K562 (cell line): ENCODE measurements around the gene PPFIA1. TPM values are rescaled to one million over a fixed set of nuclear protein-coding genes. Genes with fewer than 3 reads are reported as not detected.

Experiments
- ATAC-seq: fragments of 200-7000 bp; cut with Tn5 transposase; 3 replicates; pipeline ENCODE4 v1.9.1; 2020; ENCODE audit warnings: moderate library complexity
- BruUV-seq: library from RNA; stranded (reverse); fragments of 400-500 nt; replicated peaks from 2 replicates; lab custom pipeline; 2021; lab: Mats Ljungman, UMichigan
- CTCF ChIA-PET: fragments of 300-600 bp; formaldehyde crosslinking; extraction: SDS; loops from one replicate; lab custom pipeline; 2021; ENCODE audit warnings: low intra/inter-chr PET ratio; lab: Yijun Ruan, JAX
- POLR2A ChIA-PET: fragments of 300-600, 350-650 bp; sonication (Branson Sonifier 250); formaldehyde crosslinking; extraction: SDS; loops from one replicate; lab custom pipeline; 2021; ENCODE audit warnings: antibody characterized with exemption, inconsistent platforms; lab: Yijun Ruan, JAX
- DNase-seq, 4 experiments: peaks; one replicate each; pipeline versions ENCODE4 v3.0.0 to v3.0.0-alpha.2; 2011 to 2018; ENCODE audit warnings: low spot score in 3 of 4, mixed read lengths in 3 of 4; ENCODE audit errors: extremely low read depth in 1 of 4
- FAIRE-seq: peaks from 2 replicates; lab custom pipeline; 2011; peaks lifted over from hg19 to GRCh38; lab: Jason Lieb, UNC
- H2AFZ ChIP-seq: 2 replicates; pipeline ENCODE4 v1.6.0; 2011; ENCODE audit warnings: low read depth, low read length, control low read depth, inconsistent platforms
- H3K27ac ChIP-seq: fragments of 200-600 bp; 3 replicates; pipeline ENCODE4 v1.8.0; 2011; ENCODE audit warnings: low read depth, mild to moderate bottlenecking, control low read depth, inconsistent platforms, low read length, moderate library complexity, mixed read lengths; ENCODE audit errors: extremely low read depth
- H3K27me3 ChIP-seq, 2 experiments: fragments of 300-600 bp in 1 of 2; 2 replicates in 1 of 2; 3 replicates in 1 of 2; pipeline versions ENCODE4 v1.6.0 to v1.8.0; 2011; ENCODE audit warnings: inconsistent platforms in 2 of 2, low read length in 2 of 2, mild to moderate bottlenecking in 1 of 2, mixed read lengths in 1 of 2, moderate library complexity in 1 of 2; ENCODE audit not compliant: control insufficient read depth in 2 of 2, insufficient read depth in 2 of 2
- H3K36me3 ChIP-seq: fragments of 300-600 bp; 3 replicates; pipeline ENCODE4 v1.8.0; 2011; ENCODE audit warnings: mild to moderate bottlenecking, low read length, inconsistent platforms; ENCODE audit not compliant: control insufficient read depth, insufficient read depth
- H3K4me1 ChIP-seq, 2 experiments: fragments of 200-600 bp in 1 of 2; replicated peaks in 1 of 2; 2 replicates in 1 of 2; 3 replicates in 1 of 2; pipeline versions ENCODE4 v1.5.1 to v1.8.0; 2011; ENCODE audit warnings: inconsistent platforms in 2 of 2, low read length in 2 of 2, mild to moderate bottlenecking in 1 of 2, mixed read lengths in 1 of 2, moderate library complexity in 1 of 2; ENCODE audit not compliant: control insufficient read depth in 2 of 2, insufficient read depth in 2 of 2
- H3K4me2 ChIP-seq: 2 replicates; pipeline ENCODE4 v1.6.1; 2011; ENCODE audit warnings: low read length, control low read depth, inconsistent platforms, mixed read lengths; ENCODE audit not compliant: insufficient read depth
- H3K4me3 ChIP-seq: fragments of 200-600 bp; sonication (generic), shearing (Covaris generic); 2 replicates; pipeline ENCODE4 v1.5.1; 2016; ENCODE audit warnings: control low read depth, inconsistent platforms
- H3K79me2 ChIP-seq: fragments of 200-600 bp; 3 replicates; pipeline ENCODE4 v1.8.0; 2011; ENCODE audit warnings: low read length, inconsistent platforms; ENCODE audit not compliant: control insufficient read depth, insufficient read depth
- H3K9ac ChIP-seq, 2 experiments: 2 replicates each; pipeline versions ENCODE4 v1.6.0 to v1.6.1; 2011; ENCODE audit warnings: low read depth in 2 of 2, low read length in 2 of 2, control low read depth in 1 of 2, inconsistent platforms in 1 of 2, mild to moderate bottlenecking in 1 of 2, mixed read lengths in 1 of 2; ENCODE audit not compliant: insufficient read depth in 1 of 2
- H3K9me1 ChIP-seq: one replicate; pipeline ENCODE4 v1.6.0; 2011; ENCODE audit warnings: inconsistent platforms, mild to moderate bottlenecking, low read length, moderate library complexity; ENCODE audit not compliant: control insufficient read depth, insufficient read depth
- H3K9me3 ChIP-seq: replicated peaks from 2 replicates; pipeline ENCODE4 v1.5.1; 2011; ENCODE audit warnings: low read depth, low read length, inconsistent platforms; ENCODE audit not compliant: control insufficient read depth, insufficient read depth
- H4K20me1 ChIP-seq: replicated peaks from 2 replicates; pipeline ENCODE4 v1.6.1; 2011; ENCODE audit warnings: low read length, inconsistent platforms, mixed read lengths; ENCODE audit not compliant: control insufficient read depth, insufficient read depth
- BHLHE40 ChIP-seq: IDR thresholded peaks from 2 replicates; pipeline ENCODE4 v1.6.1; 2011; ENCODE audit warnings: low read length, improper control_type of control experiment
- BRD9 ChIP-seq: fragments of 450-650 bp; IDR thresholded peaks from 2 replicates; pipeline ENCODE4 v1.6.1; 2018; ENCODE audit warnings: low read depth; ENCODE audit not compliant: partially characterized antibody
- CCNT2 ChIP-seq: IDR thresholded peaks from 2 replicates; pipeline ENCODE4 v1.6.1; 2011; ENCODE audit warnings: borderline replicate concordance, low read depth, mild to moderate bottlenecking, moderate library complexity, mixed read lengths, low read length; ENCODE audit not compliant: insufficient read length; ENCODE audit errors: extremely low read depth
- FOXA1 ChIP-seq: fragments of 450-650 bp; IDR thresholded peaks from 2 replicates; pipeline ENCODE4 v1.6.1; 2016; ENCODE audit warnings: mild to moderate bottlenecking, borderline replicate concordance
- HDAC8 ChIP-seq: fragments of 450-650 bp; IDR thresholded peaks from 2 replicates; pipeline ENCODE4 v1.6.1; 2016; ENCODE audit warnings: mild to moderate bottlenecking, missing genetic modification characterization, moderate library complexity, missing compliant biosample characterization
- MAFK ChIP-seq: IDR thresholded peaks from 2 replicates; pipeline ENCODE4 v1.6.1; 2011; ENCODE audit warnings: low read length, improper control_type of control experiment
- MAZ ChIP-seq, 2 experiments: fragments of 450-650 bp in 1 of 2; sonication (generic) in 1 of 2; formaldehyde crosslinking; IDR thresholded peaks in 1 of 2; conservative IDR thresholded peaks in 1 of 2; 2 replicates each; pipeline versions ENCODE4 v1.4.0 to v1.5.0; 2020; ENCODE audit warnings: mild to moderate bottlenecking in 1 of 2, missing genetic modification reagents in 1 of 2
- MEIS2 ChIP-seq: fragments of 450-650 bp; IDR thresholded peaks from 2 replicates; pipeline ENCODE4 v1.6.1; 2014; ENCODE audit warnings: mild to moderate bottlenecking; ENCODE audit not compliant: partially characterized antibody
- MTA3 ChIP-seq: fragments of 450-650 bp; formaldehyde crosslinking; IDR thresholded peaks from 2 replicates; pipeline ENCODE4 v1.6.1; 2017; ENCODE audit warnings: mild to moderate bottlenecking, borderline replicate concordance
- MXI1 ChIP-seq: IDR thresholded peaks from 2 replicates; pipeline ENCODE4 v1.6.1; 2011; ENCODE audit warnings: low read depth, mild to moderate bottlenecking, improper control_type of control experiment, low read length
- MYC ChIP-seq, 2 experiments: fragments of 250-450 bp in 1 of 2; sonication (Bioruptor Pico) in 1 of 2; IDR thresholded peaks; 2 replicates each; pipeline versions ENCODE4 v1.5.1 to v1.6.1; 2012 to 2021; ENCODE audit warnings: low read depth in 2 of 2, borderline replicate concordance in 1 of 2, improper control_type of control experiment in 1 of 2, low read length in 1 of 2, mild to moderate bottlenecking in 1 of 2, moderate library complexity in 1 of 2
- NONO ChIP-seq, 2 experiments: fragments of 200-400 bp in 1 of 2; fragments of 450-650 bp in 1 of 2; formaldehyde crosslinking in 1 of 2; IDR thresholded peaks; 2 replicates each; pipeline ENCODE4 v1.6.1; 2017; ENCODE audit warnings: low read depth in 2 of 2, mild to moderate bottlenecking in 2 of 2, moderate library complexity in 2 of 2, low read length in 1 of 2
- POLR2B ChIP-seq: fragments of 450-650 bp; IDR thresholded peaks from 2 replicates; pipeline ENCODE4 v1.6.1; 2018; ENCODE audit warnings: low read depth; ENCODE audit not compliant: partially characterized antibody
- RCOR1 ChIP-seq, 2 experiments: IDR thresholded peaks; 2 replicates each; pipeline ENCODE4 v1.6.1; 2012; ENCODE audit warnings: low read depth in 2 of 2, low read length in 2 of 2, borderline replicate concordance in 1 of 2, improper control_type of control experiment in 1 of 2
- SIN3A ChIP-seq, 2 experiments: fragments of 150-350 bp in 1 of 2; IDR thresholded peaks; 2 replicates each; pipeline ENCODE4 v1.6.1; 2011 to 2016; ENCODE audit warnings: borderline replicate concordance in 2 of 2, low read depth in 2 of 2, low read length in 2 of 2, mild to moderate bottlenecking in 2 of 2, moderate library complexity in 2 of 2; ENCODE audit not compliant: control insufficient read depth in 1 of 2
- SMAD1 ChIP-seq: fragments of 150-350 bp; IDR thresholded peaks from 2 replicates; pipeline ENCODE4 v1.6.1; 2014; ENCODE audit warnings: low read length, low read depth; ENCODE audit not compliant: partially characterized antibody
- YY1 ChIP-seq, 3 experiments: IDR thresholded peaks; 2 replicates each; pipeline ENCODE4 v1.6.1; 2011; ENCODE audit warnings: low read length in 2 of 3, mild to moderate bottlenecking in 2 of 3, moderate library complexity in 2 of 3, borderline replicate concordance in 1 of 3, control low read depth in 1 of 3, low read depth in 1 of 3; ENCODE audit not compliant: insufficient read depth in 3 of 3, insufficient replicate concordance in 2 of 3, control insufficient read depth in 1 of 3, insufficient read length in 1 of 3; ENCODE audit errors: extremely low read depth in 1 of 3
- ZBTB17 ChIP-seq: fragments of 450-650 bp; formaldehyde crosslinking; IDR thresholded peaks from 2 replicates; pipeline ENCODE4 v1.4.0; 2020; ENCODE audit warnings: mild to moderate bottlenecking
- ZKSCAN1 ChIP-seq: fragments of 150-350 bp; IDR thresholded peaks from 2 replicates; pipeline ENCODE4 v1.6.1; 2016; ENCODE audit warnings: low read depth, low read length
- ZKSCAN3 ChIP-seq: fragments of 250-450 bp; sonication (Bioruptor Pico); IDR thresholded peaks from 2 replicates; pipeline ENCODE4 v1.4.0; 2020
- ZNF311 ChIP-seq: fragments of 250-450 bp; sonication (Bioruptor Pico); IDR thresholded peaks from 2 replicates; pipeline ENCODE4 v1.4.0; 2020; ENCODE audit warnings: mild to moderate bottlenecking, moderate library complexity
- ZNF561 ChIP-seq: fragments of 450-650 bp; formaldehyde crosslinking; conservative IDR thresholded peaks from 2 replicates; pipeline ENCODE4 v1.4.0; 2020; ENCODE audit warnings: mild to moderate bottlenecking, moderate library complexity
- WGBS: fragments of 100-300 bp; shearing (Covaris generic); methylation state at CpG from one replicate; pipeline ENCODE4 v1.1.6; 2016; ENCODE audit warnings: low coverage, mixed read lengths; ENCODE audit not compliant: insufficient coverage; ENCODE audit errors: missing lambda C conversion rate; 5-methylcytosine and 5-hydroxymethylcytosine counted together
- in situ Hi-C: fragments of 300-500 bp; cut with MboI; formaldehyde crosslinking; loops from 4 replicates; pipeline ENCODE4 v1.15.0; 2018; ENCODE audit warnings: inconsistent platforms, mixed read lengths
- intact Hi-C: fragments of 100-400 bp; cut with micrococcal nuclease; formaldehyde crosslinking; loops from 2 replicates; pipeline ENCODE4 v1.14.2; 2022
- polyA plus RNA-seq, 8 experiments: library from polyadenylated mRNA; depleted of rRNA in 4 of 8; stranded (reverse) in 5 of 8; unstranded in 3 of 8; fragments of >200 nt; fragmentation: Nextera tagmentation in 2 of 8; fragmentation: Illumina TruSeq in 1 of 8; extraction: Ambion mirVana in 2 of 8; extraction: Trizol in 1 of 8; gene quantifications; 2 replicates each; pipeline versions ENCODE4 v1.2.1 to v1.2.3, GENCODE V29; 2011 to 2014; ENCODE audit warnings: inconsistent platforms in 1 of 8, missing spikeins in 1 of 8
- total RNA-seq, 7 experiments: library from RNA; depleted of rRNA in 6 of 7; stranded (reverse); fragments of >200 nt in 6 of 7; fragmentation: Illumina TruSeq in 2 of 7; extraction: Trizol in 2 of 7; gene quantifications; 2 replicates each; pipeline versions ENCODE4 v1.2.1 to v1.2.3, GENCODE V29; 2011 to 2021; ENCODE audit warnings: low replicate concordance in 1 of 7

PPFIA1 gene
- total and polyA plus RNA-seq, 9 of the 15 experiments (the other 6 are each of a cell fraction or from before 2014, with no cell fraction given), result 9.9 to 41.5 (median 28.5) TPM

- FAIRE-seq, result peak; percentile 79
- no TSS peak for BruUV-seq
- peaks cover 27% of the 10 kb centered on the region; the same call in 1 of the 2 replicates for H4K20me1 ChIP-seq
- TF ChIP-seq ZNF561 (CRISPR knock-in tag) (no peak), SMAD1 (peak; percentile 13), MAFK (no peak), RCOR1 (IDR thresholded peaks at IDR 0.05; ENCODE audit: borderline replicate concordance in 1 of 2, low read depth in 2 of 2, low read length in 2 of 2) (peak in 1 of 2 experiments; percentile 5; a peak in 1 of 4 replicates), SIN3A (IDR thresholded peaks at IDR 0.05; ENCODE audit: borderline replicate concordance in 2 of 2, control insufficient read depth in 1 of 2, low read depth in 2 of 2, low read length in 2 of 2) (0 out of 4 replicates have a peak, but pooled peaks have one; percentile 32 to 41), NONO (IDR thresholded peaks at IDR 0.05; ENCODE audit: low read depth in 2 of 2, low read length in 1 of 2) (no peak), YY1 (IDR thresholded peaks at IDR 0.05; ENCODE audit: borderline replicate concordance in 1 of 3, control insufficient read depth in 1 of 3, extremely low read depth in 1 of 3, insufficient read depth in 3 of 3, insufficient read length in 1 of 3, insufficient replicate concordance in 2 of 3, low read depth in 1 of 3, low read length in 2 of 3) (peak in 1 of 3 experiments; percentile 50), ZKSCAN1 (peak; percentile 98), ZBTB17 (CRISPR knock-in tag) (0 out of 2 replicates have a peak, but pooled peaks have one; percentile 26), POLR2B (no peak), ZNF311 (CRISPR knock-in tag) (no peak), CCNT2 (no peak), MEIS2 (no peak), BRD9 (no peak), MXI1 (peak; percentile 74), HDAC8 (tag) (no peak), MYC (IDR thresholded peaks at IDR 0.05; ENCODE audit: low read depth, low read length) (peak; percentile 52; the same call in 1 of the 2 replicates), MYC (CRISPR knock-in tag; IDR thresholded peaks at IDR 0.05; ENCODE audit: borderline replicate concordance, low read depth) (no peak), FOXA1 (no peak), MAZ (CRISPR knock-in tag; conservative IDR thresholded peaks at IDR 0.05 in 1 of 2, IDR thresholded peaks at IDR 0.05 in 1 of 2) (peak; percentile 40 to 53; a peak in 2 of 4 replicates), ZKSCAN3 (CRISPR knock-in tag) (no peak), MTA3 (no peak), BHLHE40 (peak; percentile 96)
Measured at GRCh38 chr11:70399681-70400112, 129.2 kb downstream of the PPFIA1 start.

More at GRCh38 chr11:70399681-70400112, 129.2 kb downstream of the PPFIA1 start:
- DNase-seq (peak; percentile 44 to 83 (median 68)), ATAC-seq (peak; percentile 67)
- WGBS, result 2% methylated on average over 16 of the region's 16 CpGs
- Histone ChIP-seq H2AFZ (no peak overlapping the region), H3K79me2 (peaks cover 97% of the 10 kb centered on the region), H3K4me3 (peak overlapping the region; percentile 85), H3K9me1 (no peaks in the 10 kb centered on the region), H3K9ac (peak overlapping the region; percentile 88 to 93), H3K4me2 (peak overlapping the region; percentile 99), H3K9me3 (no peaks in the 10 kb centered on the region), H3K27me3 (no peaks in the 10 kb centered on the region), H3K4me1 (peaks cover 23 to 26% of the 10 kb centered on the region in 2 experiments), H3K27ac (peak overlapping the region; percentile 87), H3K36me3 (peaks cover 42% of the 10 kb centered on the region; the same call in 2 of the 3 replicates)
- ChIA-PET POLR2A (interaction anchor here (2.6 kb wide), 1 partner anchor 10 kb away, joined by 17 read pairs; no protein-coding TSS in a partner anchor), CTCF (no interaction called here)
- in situ Hi-C loops, result no loop called here
- intact Hi-C loops, result loop anchor here (10.0 kb wide), 1 partner anchor 195 kb away; the partner anchor contains the start of gene FADD
